ENCODE results near the gene CDC42SE2.

- no peak for TF ChIP-seq CTCF (conservative IDR thresholded peaks at IDR 0.05; ENCODE audit: low read length)
- no peak for TF ChIP-seq EZH2phosphoT487 (IDR thresholded peaks at IDR 0.05; ENCODE audit: borderline replicate concordance, low read depth, low read length)
Observed at GRCh38 chr5:131218392-131218791, 45.5 kb upstream of the CDC42SE2 start.
